ENCODE results near the gene SLC50A1.

DNA sequence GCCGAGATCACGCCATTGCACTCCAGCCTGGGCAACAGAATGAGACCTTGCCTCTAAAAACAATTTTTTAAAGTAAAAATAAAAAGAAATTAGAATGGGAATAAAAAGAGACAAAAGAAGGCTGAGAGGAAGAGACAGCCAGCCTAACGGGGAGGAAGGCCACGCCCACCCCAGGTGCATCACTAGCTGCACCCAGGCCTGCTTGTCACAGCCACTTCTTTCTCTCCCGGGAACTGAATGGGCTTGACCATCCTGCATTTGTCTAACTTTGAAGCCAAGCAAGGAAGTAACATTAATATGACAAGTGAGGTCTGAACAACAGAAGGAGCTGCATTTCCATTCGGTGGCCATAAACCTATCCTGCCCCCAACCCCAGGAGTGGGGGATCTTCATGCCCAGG lies 28.8 kb upstream of the SLC50A1 start:
- TF ChIP-seq, protein P1, sequence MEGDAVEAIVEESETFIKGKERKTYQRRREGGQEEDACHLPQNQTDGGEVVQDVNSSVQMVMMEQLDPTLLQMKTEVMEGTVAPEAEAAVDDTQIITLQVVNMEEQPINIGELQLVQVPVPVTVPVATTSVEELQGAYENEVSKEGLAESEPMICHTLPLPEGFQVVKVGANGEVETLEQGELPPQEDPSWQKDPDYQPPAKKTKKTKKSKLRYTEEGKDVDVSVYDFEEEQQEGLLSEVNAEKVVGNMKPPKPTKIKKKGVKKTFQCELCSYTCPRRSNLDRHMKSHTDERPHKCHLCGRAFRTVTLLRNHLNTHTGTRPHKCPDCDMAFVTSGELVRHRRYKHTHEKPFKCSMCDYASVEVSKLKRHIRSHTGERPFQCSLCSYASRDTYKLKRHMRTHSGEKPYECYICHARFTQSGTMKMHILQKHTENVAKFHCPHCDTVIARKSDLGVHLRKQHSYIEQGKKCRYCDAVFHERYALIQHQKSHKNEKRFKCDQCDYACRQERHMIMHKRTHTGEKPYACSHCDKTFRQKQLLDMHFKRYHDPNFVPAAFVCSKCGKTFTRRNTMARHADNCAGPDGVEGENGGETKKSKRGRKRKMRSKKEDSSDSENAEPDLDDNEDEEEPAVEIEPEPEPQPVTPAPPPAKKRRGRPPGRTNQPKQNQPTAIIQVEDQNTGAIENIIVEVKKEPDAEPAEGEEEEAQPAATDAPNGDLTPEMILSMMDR (IDR thresholded peaks at IDR 0.05): no peak
- TF ChIP-seq POLR2A (IDR thresholded peaks at IDR 0.05): no peak
